ENCODE measurements around the gene NSUN4.

NSUN4 gene

DNA sequence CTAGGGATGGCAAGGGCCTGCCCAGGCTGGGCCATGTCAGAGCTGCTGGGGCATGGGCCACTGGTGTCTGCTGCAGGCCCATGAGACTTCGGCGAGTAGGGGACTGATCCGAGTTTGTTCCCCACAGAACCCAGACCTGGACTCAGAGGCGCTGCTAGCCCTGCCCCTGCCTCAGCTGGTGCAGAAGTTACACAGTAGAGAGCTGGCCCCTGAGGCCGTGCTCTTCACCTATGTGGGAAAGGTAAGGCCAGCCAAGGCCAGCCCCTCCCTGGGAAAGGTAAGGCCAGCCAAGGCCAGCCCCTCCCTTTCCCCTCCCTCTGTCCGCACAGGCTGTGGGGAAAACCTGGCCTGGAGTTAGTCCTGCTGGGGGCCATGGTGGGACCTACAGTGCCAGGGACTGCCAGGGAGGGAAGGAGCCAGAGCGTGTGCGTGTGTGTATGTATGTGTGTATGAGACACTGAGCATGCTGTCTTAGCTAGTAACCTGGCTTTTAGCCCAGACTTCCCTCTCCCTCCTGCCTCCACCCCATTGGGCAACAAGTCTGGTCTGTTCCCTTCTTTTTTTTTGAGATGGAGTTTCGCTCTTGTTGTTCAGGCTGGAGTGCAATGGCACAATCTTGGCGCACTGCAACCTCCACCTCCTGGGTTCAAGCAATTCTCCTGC, 61.5 kb downstream of the NSUN4 start:
- peaks cover 3% of the 10 kb centered on the region for H3K36me3 ChIP-seq (ENCODE audit: control insufficient read depth, insufficient read depth, low read length)
- no peak overlapping the region for H3K9ac ChIP-seq (ENCODE audit: low read depth, low read length)
- H3K4me3 ChIP-seq (ENCODE audit: low read depth, low read length) = no peak overlapping the region
- peaks cover under 1% of the 10 kb centered on the region for H3K27me3 ChIP-seq (ENCODE audit: control insufficient read depth, insufficient read depth, low read length)
- no peaks in the 10 kb centered on the region for H3K9me3 ChIP-seq (ENCODE audit: control insufficient read depth, insufficient read depth, low read length)
- H3K4me1 ChIP-seq (ENCODE audit: control insufficient read depth, insufficient read depth, low read length) = peaks cover 10% of the 10 kb centered on the region

GRCh38 chr1:46403916-46404315, 63.3 kb downstream of the NSUN4 start:
- Histone ChIP-seq H3K9me3 (ENCODE audit: control insufficient read depth, insufficient read depth, low read length) (no peaks in the 10 kb centered on the region), H3K4me3 (ENCODE audit: low read depth, low read length) (no peak overlapping the region), H3K4me1 (ENCODE audit: control insufficient read depth, insufficient read depth, low read length) (peaks cover 12% of the 10 kb centered on the region), H3K36me3 (ENCODE audit: control insufficient read depth, insufficient read depth, low read length) (peaks cover 3% of the 10 kb centered on the region), H3K27me3 (ENCODE audit: control insufficient read depth, insufficient read depth, low read length) (peaks cover 5% of the 10 kb centered on the region), H3K9ac (ENCODE audit: low read depth, low read length) (no peak overlapping the region)

DNA sequence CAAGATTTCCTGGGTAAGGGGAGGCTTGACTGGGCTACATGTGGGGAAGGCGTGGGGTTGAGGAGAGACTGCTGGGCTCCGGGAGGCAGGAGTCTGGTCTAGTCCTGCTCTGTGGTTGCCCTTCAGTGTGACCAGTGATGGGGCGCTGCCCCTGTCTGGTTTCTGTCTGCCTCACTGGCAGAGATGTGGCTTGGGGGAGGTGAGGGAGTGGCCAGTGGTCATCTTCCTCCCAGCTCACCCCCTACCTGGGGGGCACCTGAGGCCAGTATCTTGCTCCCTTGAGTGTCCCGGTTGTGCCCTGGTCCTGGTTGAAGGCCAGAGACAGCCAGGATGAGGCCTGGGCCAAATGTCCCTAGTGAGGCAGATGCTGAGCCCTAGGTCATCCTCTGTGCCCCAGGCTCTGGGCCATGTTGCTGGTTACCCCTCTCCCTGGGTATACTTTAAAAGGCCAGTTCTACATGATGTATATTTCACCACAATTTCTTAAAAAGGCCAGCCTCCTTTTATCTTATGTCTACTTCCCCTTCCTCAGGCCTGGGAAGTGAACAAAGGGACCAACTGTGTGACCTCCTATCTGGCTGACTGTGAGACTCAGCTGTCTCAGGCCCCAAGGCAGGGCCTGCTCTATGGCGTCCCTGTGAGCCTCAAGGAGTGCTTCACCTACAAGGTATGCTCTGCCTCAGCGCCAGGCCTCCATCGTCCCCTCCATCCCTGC, 64.0 kb downstream of the NSUN4 start:
- Histone ChIP-seq H3K4me3 (ENCODE audit: low read depth, low read length) (no peak overlapping the region), H3K9me3 (ENCODE audit: control insufficient read depth, insufficient read depth, low read length) (no peaks in the 10 kb centered on the region), H3K36me3 (ENCODE audit: control insufficient read depth, insufficient read depth, low read length) (peaks cover 3% of the 10 kb centered on the region), H3K9ac (ENCODE audit: low read depth, low read length) (no peak overlapping the region), H3K27me3 (ENCODE audit: control insufficient read depth, insufficient read depth, low read length) (peaks cover 5% of the 10 kb centered on the region), H3K4me1 (ENCODE audit: control insufficient read depth, insufficient read depth, low read length) (peaks cover 12% of the 10 kb centered on the region)

GRCh38 chr1:46405197-46405555, 64.6 kb downstream of the NSUN4 start:
- peaks cover 3% of the 10 kb centered on the region for H3K36me3 ChIP-seq (ENCODE audit: control insufficient read depth, insufficient read depth, low read length)
- peaks cover 5% of the 10 kb centered on the region for H3K27me3 ChIP-seq (ENCODE audit: control insufficient read depth, insufficient read depth, low read length)
- no peaks in the 10 kb centered on the region for H3K9me3 ChIP-seq (ENCODE audit: control insufficient read depth, insufficient read depth, low read length)
- no peak overlapping the region for H3K9ac ChIP-seq (ENCODE audit: low read depth, low read length)
- peaks cover 12% of the 10 kb centered on the region for H3K4me1 ChIP-seq (ENCODE audit: control insufficient read depth, insufficient read depth, low read length)
- no peak overlapping the region for H3K4me3 ChIP-seq (ENCODE audit: low read depth, low read length)

DNA sequence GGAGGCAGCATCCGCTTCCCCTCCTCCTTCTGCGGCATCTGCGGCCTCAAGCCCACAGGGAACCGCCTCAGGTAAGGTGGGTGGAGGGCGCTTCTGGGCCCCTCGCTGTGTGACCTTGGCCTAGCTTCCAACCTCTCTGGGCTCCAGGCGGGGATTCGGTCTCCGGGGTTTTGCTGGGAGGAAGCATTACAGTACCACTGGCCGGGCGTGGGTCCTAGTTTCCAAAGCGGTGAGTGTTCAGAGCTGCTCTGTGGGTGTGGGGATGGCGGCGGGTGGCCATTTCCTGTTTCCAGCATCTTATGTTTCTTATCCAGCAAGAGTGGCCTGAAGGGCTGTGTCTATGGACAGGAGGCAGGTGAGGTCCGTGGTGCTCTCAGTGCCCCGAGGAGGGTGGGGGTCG, 65.1 kb downstream of the NSUN4 start:
- peaks cover 3% of the 10 kb centered on the region for H3K36me3 ChIP-seq (ENCODE audit: control insufficient read depth, insufficient read depth, low read length)

GRCh38 chr1:46406881-46407608, 66.4 kb downstream of the NSUN4 start:
- Histone ChIP-seq H3K36me3 (ENCODE audit: control insufficient read depth, insufficient read depth, low read length) (peaks cover 3% of the 10 kb centered on the region), H3K4me1 (ENCODE audit: control insufficient read depth, insufficient read depth, low read length) (peaks cover 8% of the 10 kb centered on the region), H3K4me3 (ENCODE audit: low read depth, low read length) (peak overlapping the region; percentile 8), H3K9me3 (ENCODE audit: control insufficient read depth, insufficient read depth, low read length) (no peaks in the 10 kb centered on the region), H3K9ac (ENCODE audit: low read depth, low read length) (peak overlapping the region; percentile 37), H3K27me3 (ENCODE audit: control insufficient read depth, insufficient read depth, low read length) (peaks cover 5% of the 10 kb centered on the region)

More for the DNA sequence above, 65.1 kb downstream of the NSUN4 start:
- H3K4me1 ChIP-seq (ENCODE audit: control insufficient read depth, insufficient read depth, low read length) = peaks cover 12% of the 10 kb centered on the region
- no peaks in the 10 kb centered on the region for H3K9me3 ChIP-seq (ENCODE audit: control insufficient read depth, insufficient read depth, low read length)
- peaks cover 5% of the 10 kb centered on the region for H3K27me3 ChIP-seq (ENCODE audit: control insufficient read depth, insufficient read depth, low read length)
- no peak overlapping the region for H3K4me3 ChIP-seq (ENCODE audit: low read depth, low read length)
- H3K9ac ChIP-seq (ENCODE audit: low read depth, low read length) = no peak overlapping the region

DNA sequence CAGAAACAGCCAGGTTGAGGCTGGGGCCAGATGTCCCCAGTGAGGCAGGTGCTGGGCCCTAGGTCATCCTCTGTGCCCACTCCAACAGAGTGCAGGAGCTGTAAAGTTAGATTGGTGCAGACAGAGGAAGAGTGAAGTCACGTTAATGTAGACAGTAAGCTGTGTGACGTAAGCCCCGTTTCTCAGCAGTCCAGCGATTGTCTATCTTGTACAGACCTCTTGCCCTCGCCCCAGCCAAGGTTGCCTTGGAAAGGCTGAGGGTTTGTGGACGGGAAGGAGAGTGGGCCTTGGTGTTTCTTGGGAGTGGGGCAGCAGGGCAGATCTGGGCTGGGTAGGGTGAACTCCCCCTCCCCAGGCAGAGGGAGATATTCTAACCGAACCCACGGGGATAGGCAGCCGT, 67.0 kb downstream of the NSUN4 start:
- no peak overlapping the region for H3K9ac ChIP-seq (ENCODE audit: low read depth, low read length)

DNA sequence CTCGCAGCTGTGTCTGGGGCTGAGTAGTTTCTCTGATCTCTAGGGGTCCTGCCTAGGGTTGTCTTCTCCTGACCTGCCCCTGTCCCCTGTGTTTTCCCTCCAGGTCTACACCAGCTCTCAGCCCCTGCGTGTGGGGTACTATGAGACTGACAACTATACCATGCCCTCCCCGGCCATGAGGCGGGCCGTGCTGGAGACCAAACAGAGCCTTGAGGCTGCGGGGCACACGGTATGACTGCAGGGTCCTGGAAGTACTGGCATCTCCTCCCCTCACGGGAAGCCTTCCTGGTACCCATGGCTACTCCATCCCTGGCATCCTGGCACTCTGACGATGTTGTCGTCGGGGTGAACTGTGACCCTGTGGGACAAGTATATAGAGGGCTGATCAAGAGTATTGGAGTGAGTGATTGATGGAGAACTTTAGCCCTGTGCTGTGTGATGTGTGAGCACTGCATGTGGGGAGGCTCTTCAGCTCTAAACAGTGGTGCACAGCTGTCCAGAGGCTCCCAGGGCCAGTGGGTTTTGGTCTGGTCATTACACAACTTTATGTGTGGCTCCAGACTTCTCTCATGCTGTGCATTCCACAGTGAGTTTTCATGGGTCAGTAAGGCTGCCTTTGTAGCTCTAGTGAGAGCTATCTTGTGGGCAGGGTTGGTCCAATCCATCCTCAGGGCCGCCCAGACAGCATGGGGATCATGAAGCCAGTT, 67.9 kb downstream of the NSUN4 start:
- peaks cover 6% of the 10 kb centered on the region for H3K36me3 ChIP-seq (ENCODE audit: control insufficient read depth, insufficient read depth, low read length)

More for the DNA sequence above, 67.0 kb downstream of the NSUN4 start:
- no peak overlapping the region for H3K4me3 ChIP-seq (ENCODE audit: low read depth, low read length)
- no peaks in the 10 kb centered on the region for H3K9me3 ChIP-seq (ENCODE audit: control insufficient read depth, insufficient read depth, low read length)
- peaks cover 5% of the 10 kb centered on the region for H3K27me3 ChIP-seq (ENCODE audit: control insufficient read depth, insufficient read depth, low read length)
- peaks cover 6% of the 10 kb centered on the region for H3K36me3 ChIP-seq (ENCODE audit: control insufficient read depth, insufficient read depth, low read length)
- peaks cover 8% of the 10 kb centered on the region for H3K4me1 ChIP-seq (ENCODE audit: control insufficient read depth, insufficient read depth, low read length)

DNA sequence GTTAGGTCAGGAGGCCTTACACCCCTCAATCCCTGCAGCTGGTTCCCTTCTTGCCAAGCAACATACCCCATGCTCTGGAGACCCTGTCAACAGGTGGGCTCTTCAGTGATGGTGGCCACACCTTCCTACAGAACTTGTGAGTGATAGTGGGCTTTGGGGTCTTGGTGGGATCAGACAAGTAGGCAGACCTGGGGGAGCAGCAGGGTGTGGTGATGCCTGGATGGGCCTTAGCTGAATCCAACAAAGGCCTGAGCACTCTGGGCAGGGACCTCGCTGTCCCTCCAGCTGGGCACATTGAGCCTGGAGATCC, 68.4 kb downstream of the NSUN4 start:
- Histone ChIP-seq H3K27me3 (ENCODE audit: control insufficient read depth, insufficient read depth, low read length) (peaks cover 5% of the 10 kb centered on the region), H3K9me3 (ENCODE audit: control insufficient read depth, insufficient read depth, low read length) (no peaks in the 10 kb centered on the region), H3K9ac (ENCODE audit: low read depth, low read length) (no peak overlapping the region), H3K4me1 (ENCODE audit: control insufficient read depth, insufficient read depth, low read length) (peaks cover 8% of the 10 kb centered on the region), H3K4me3 (ENCODE audit: low read depth, low read length) (no peak overlapping the region), H3K36me3 (ENCODE audit: control insufficient read depth, insufficient read depth, low read length) (peaks cover 6% of the 10 kb centered on the region)

More for the DNA sequence above, 67.9 kb downstream of the NSUN4 start:
- Histone ChIP-seq H3K4me3 (ENCODE audit: low read depth, low read length) (no peak overlapping the region), H3K9ac (ENCODE audit: low read depth, low read length) (no peak overlapping the region), H3K9me3 (ENCODE audit: control insufficient read depth, insufficient read depth, low read length) (no peaks in the 10 kb centered on the region), H3K27me3 (ENCODE audit: control insufficient read depth, insufficient read depth, low read length) (peaks cover 5% of the 10 kb centered on the region), H3K4me1 (ENCODE audit: control insufficient read depth, insufficient read depth, low read length) (peaks cover 8% of the 10 kb centered on the region)

- Histone ChIP-seq H3K4me3 (ENCODE audit: low read depth, low read length) (no peak overlapping the region), H3K36me3 (ENCODE audit: control insufficient read depth, insufficient read depth, low read length) (peaks cover 6% of the 10 kb centered on the region), H3K27me3 (ENCODE audit: control insufficient read depth, insufficient read depth, low read length) (peaks cover 5% of the 10 kb centered on the region), H3K9me3 (ENCODE audit: control insufficient read depth, insufficient read depth, low read length) (no peaks in the 10 kb centered on the region), H3K4me1 (ENCODE audit: control insufficient read depth, insufficient read depth, low read length) (peaks cover 8% of the 10 kb centered on the region), H3K9ac (ENCODE audit: low read depth, low read length) (no peak overlapping the region)
Measured at GRCh38 chr1:46410156-46411009, 69.8 kb downstream of the NSUN4 start.

DNA sequence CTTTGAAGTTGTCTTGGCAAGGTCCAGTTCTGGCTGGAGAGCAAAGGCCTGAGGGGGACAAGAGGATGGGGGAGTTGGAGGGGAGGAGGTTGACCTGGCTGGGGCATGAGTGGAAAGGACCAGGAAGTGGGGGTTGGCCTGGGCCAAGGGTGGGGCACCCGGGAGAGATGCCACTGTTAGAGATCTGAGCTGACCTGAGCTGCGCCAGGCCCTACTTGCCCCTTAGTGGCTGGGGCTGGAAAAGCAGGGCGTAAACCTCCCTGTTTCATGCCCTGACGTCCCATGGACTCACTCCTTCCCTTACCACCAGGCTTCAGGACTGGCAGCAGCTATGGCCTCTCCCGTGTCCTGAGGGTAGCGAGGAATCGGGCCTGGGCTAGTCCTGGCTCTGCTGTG, 70.4 kb downstream of the NSUN4 start:
- H3K9ac ChIP-seq (ENCODE audit: low read depth, low read length) = no peak overlapping the region
- H3K27me3 ChIP-seq (ENCODE audit: control insufficient read depth, insufficient read depth, low read length) = peaks cover 5% of the 10 kb centered on the region
- peaks cover 3% of the 10 kb centered on the region for H3K36me3 ChIP-seq (ENCODE audit: control insufficient read depth, insufficient read depth, low read length)
- H3K9me3 ChIP-seq (ENCODE audit: control insufficient read depth, insufficient read depth, low read length) = no peaks in the 10 kb centered on the region
- H3K4me3 ChIP-seq (ENCODE audit: low read depth, low read length) = no peak overlapping the region
- peaks cover 8% of the 10 kb centered on the region for H3K4me1 ChIP-seq (ENCODE audit: control insufficient read depth, insufficient read depth, low read length)
